Measurements from ENCODE around the gene ADA. TPM values are rescaled to one million over a fixed set of nuclear protein-coding genes. Genes with fewer than 3 reads are reported as not detected.

The ADA gene
- total RNA-seq (2014; rRNA removed), result 12.4 and 13.0 TPM in 2 replicates
- Bru-seq, nascent RNA, result percentile 46 among the genes with signal in this experiment
- percentile 42 among the genes with signal in this experiment for BruChase-seq, experiment 1, labeled RNA remaining after a 6-hour chase
- percentile 41 among the genes with signal in this experiment for BruChase-seq, experiment 2, labeled RNA remaining after a 2-hour chase
- long read RNA-seq, transcript ADA-201 (12 exons, 1,539 nt), result major isoform, 21 of 40 reads
- long read RNA-seq, partial matches to known transcripts, result 4 of 40 reads
- long read RNA-seq, other reads (novel, unspliced or antisense), result 8 of 40 reads

- Histone ChIP-seq H3K4me3 (ENCODE audit: low read length) (peak within 1 kb of the TSS; percentile 79), H3K79me2 (ENCODE audit: low read length) (no peaks in the 10 kb centered on the region), H3K4me2 (ENCODE audit: low read length) (peak within 1 kb of the TSS; percentile 99), H4K20me1 (ENCODE audit: low read length) (no peaks in the 10 kb centered on the region), H3K9me2 (replicated peaks; ENCODE audit: low read length) (no peaks in the 10 kb centered on the region), H3K9me3 (ENCODE audit: low read length) (no peaks in the 10 kb centered on the region), H3F3A (ENCODE audit: low read length, unreplicated experiment) (no peaks in the 10 kb centered on the region), H3K9ac (ENCODE audit: low read length) (peak within 1 kb of the TSS; percentile 76), H3K27me3 (ENCODE audit: low read length) (no peaks in the 10 kb centered on the region), H3K36me3 (ENCODE audit: low read depth, low read length) (no peaks in the 10 kb centered on the region), H3K4me1 (ENCODE audit: insufficient read depth, low read length) (peaks cover 7% of the 10 kb centered on the region; the same call in 1 of the 2 replicates), H3K27ac (ENCODE audit: low read length) (no peak within 1 kb of the TSS), H2AFZ (ENCODE audit: low read length) (peak within 1 kb of the TSS; percentile 95)
- peak; percentile 65 for DNase-seq
- peak; percentile 78 for ATAC-seq
- CTCF ChIA-PET, result interaction anchor here (0.5 kb wide), 1 partner anchor 259 kb away, joined by 3 read pairs; no protein-coding TSS in a partner anchor
- TF ChIP-seq, protein P1, sequence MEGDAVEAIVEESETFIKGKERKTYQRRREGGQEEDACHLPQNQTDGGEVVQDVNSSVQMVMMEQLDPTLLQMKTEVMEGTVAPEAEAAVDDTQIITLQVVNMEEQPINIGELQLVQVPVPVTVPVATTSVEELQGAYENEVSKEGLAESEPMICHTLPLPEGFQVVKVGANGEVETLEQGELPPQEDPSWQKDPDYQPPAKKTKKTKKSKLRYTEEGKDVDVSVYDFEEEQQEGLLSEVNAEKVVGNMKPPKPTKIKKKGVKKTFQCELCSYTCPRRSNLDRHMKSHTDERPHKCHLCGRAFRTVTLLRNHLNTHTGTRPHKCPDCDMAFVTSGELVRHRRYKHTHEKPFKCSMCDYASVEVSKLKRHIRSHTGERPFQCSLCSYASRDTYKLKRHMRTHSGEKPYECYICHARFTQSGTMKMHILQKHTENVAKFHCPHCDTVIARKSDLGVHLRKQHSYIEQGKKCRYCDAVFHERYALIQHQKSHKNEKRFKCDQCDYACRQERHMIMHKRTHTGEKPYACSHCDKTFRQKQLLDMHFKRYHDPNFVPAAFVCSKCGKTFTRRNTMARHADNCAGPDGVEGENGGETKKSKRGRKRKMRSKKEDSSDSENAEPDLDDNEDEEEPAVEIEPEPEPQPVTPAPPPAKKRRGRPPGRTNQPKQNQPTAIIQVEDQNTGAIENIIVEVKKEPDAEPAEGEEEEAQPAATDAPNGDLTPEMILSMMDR (conservative IDR thresholded peaks at IDR 0.05; ENCODE audit: low read depth, low read length), result no peak
- TF ChIP-seq EZH2 (IDR thresholded peaks at IDR 0.05; ENCODE audit: low read length, unreplicated experiment) (no peak), EZH2phosphoT487 (IDR thresholded peaks at IDR 0.05; ENCODE audit: borderline replicate concordance, low read length) (no peak)
- no TSS peak for BruUV-seq (replicated peaks)
- intact Hi-C loops (cut with micrococcal nuclease), result loop anchor here (1.0 kb wide), 1 partner anchor 31 kb away; no protein-coding TSS in a partner anchor
- POLR2A ChIA-PET (ENCODE audit: unreplicated experiment), result no interaction called here
These were observed at the start of gene ADA for GRCh38 chr20:44651684-44652423. Gene ADA, minus strand, starts transcription at chr20:44651699. Its CDS starts 92 bp downstream, at chr20:44651607.

DNA sequence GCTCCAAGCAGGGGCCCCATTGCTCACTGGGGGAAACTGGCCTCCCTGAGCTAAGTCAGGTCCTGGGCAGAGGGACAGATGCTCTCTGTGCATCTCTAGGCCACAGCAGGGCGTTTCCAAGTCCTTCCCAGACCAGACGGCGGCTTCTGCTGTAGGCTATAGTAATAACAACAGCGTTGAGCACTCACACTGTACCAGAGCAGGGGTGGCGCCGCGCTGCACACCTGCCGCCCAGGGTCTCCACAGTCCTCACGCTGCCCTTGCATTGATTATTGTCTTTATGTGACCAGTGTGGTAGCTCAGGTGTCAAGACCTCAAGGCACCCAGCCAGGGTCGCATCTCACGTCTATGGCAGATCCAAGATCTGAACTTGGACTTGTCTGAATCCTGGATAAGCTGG, 48.8 kb upstream of the ADA start:
- BruUV-seq (replicated peaks), result no TSS peak
- intact Hi-C loops (cut with micrococcal nuclease), result no loop called here
- no peak overlapping the region for H3K4me2 ChIP-seq (ENCODE audit: low read length)
- no peaks in the 10 kb centered on the region for H4K20me1 ChIP-seq (ENCODE audit: low read length)
- no peak for DNase-seq
- H3K9me2 ChIP-seq (replicated peaks; ENCODE audit: low read length), result no peaks in the 10 kb centered on the region
- H3K27ac ChIP-seq (ENCODE audit: low read length), result no peak overlapping the region
- H3K79me2 ChIP-seq (ENCODE audit: low read length), result no peaks in the 10 kb centered on the region
- H3K9ac ChIP-seq (ENCODE audit: low read length), result no peak overlapping the region
- ATAC-seq, result no peak
- H3K4me1 ChIP-seq (ENCODE audit: insufficient read depth, low read length), result peaks cover 15% of the 10 kb centered on the region
- H3K4me3 ChIP-seq (ENCODE audit: low read length), result no peak overlapping the region
- CTCF ChIA-PET, result no interaction called here
- TF ChIP-seq EZH2 (IDR thresholded peaks at IDR 0.05; ENCODE audit: low read length, unreplicated experiment), result no peak
- no peak for TF ChIP-seq EZH2phosphoT487 (IDR thresholded peaks at IDR 0.05; ENCODE audit: borderline replicate concordance, low read length)
- TF ChIP-seq, protein P1 (conservative IDR thresholded peaks at IDR 0.05; ENCODE audit: low read depth, low read length), result no peak
- H3K36me3 ChIP-seq (ENCODE audit: low read depth, low read length), result no peaks in the 10 kb centered on the region
- no peaks in the 10 kb centered on the region for H3K27me3 ChIP-seq (ENCODE audit: low read length)
- no peaks in the 10 kb centered on the region for H3K9me3 ChIP-seq (ENCODE audit: low read length)
- POLR2A ChIA-PET (ENCODE audit: unreplicated experiment), result interaction anchor here (0.6 kb wide), 2 partner anchors 100 to 208 kb away, joined by 3 read pairs; no protein-coding TSS in a partner anchor
- H2AFZ ChIP-seq (ENCODE audit: low read length), result no peak overlapping the region
- H3F3A ChIP-seq (ENCODE audit: low read length, unreplicated experiment), result no peaks in the 10 kb centered on the region
